HG03066 (cell line): ENCODE data around the gene HIVEP2.
"Not testable (repeated sequence)": the region's sequence is repeated elsewhere in the genome, so short reads cannot be mapped to it uniquely, and the experiment has no call there.

Source experiments
- ATAC-seq: cut with Tn5 transposase; IDR thresholded peaks from one replicate; pipeline ENCODE4 v1.9.1; 2021; ENCODE audit warnings: low read depth; ENCODE audit not compliant: unreplicated experiment

HIVEP2 gene, protein sequence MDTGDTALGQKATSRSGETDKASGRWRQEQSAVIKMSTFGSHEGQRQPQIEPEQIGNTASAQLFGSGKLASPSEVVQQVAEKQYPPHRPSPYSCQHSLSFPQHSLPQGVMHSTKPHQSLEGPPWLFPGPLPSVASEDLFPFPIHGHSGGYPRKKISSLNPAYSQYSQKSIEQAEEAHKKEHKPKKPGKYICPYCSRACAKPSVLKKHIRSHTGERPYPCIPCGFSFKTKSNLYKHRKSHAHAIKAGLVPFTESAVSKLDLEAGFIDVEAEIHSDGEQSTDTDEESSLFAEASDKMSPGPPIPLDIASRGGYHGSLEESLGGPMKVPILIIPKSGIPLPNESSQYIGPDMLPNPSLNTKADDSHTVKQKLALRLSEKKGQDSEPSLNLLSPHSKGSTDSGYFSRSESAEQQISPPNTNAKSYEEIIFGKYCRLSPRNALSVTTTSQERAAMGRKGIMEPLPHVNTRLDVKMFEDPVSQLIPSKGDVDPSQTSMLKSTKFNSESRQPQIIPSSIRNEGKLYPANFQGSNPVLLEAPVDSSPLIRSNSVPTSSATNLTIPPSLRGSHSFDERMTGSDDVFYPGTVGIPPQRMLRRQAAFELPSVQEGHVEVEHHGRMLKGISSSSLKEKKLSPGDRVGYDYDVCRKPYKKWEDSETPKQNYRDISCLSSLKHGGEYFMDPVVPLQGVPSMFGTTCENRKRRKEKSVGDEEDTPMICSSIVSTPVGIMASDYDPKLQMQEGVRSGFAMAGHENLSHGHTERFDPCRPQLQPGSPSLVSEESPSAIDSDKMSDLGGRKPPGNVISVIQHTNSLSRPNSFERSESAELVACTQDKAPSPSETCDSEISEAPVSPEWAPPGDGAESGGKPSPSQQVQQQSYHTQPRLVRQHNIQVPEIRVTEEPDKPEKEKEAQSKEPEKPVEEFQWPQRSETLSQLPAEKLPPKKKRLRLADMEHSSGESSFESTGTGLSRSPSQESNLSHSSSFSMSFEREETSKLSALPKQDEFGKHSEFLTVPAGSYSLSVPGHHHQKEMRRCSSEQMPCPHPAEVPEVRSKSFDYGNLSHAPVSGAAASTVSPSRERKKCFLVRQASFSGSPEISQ (N-terminal part only)

GRCh38 chr6:142945049-142945445, at the start of gene HIVEP2:
Gene HIVEP2 (minus strand): TSS chr6:142945176. CDS start chr6:142774738, 170,438 bp downstream.
- peak; percentile 24 for ATAC-seq

DNA sequence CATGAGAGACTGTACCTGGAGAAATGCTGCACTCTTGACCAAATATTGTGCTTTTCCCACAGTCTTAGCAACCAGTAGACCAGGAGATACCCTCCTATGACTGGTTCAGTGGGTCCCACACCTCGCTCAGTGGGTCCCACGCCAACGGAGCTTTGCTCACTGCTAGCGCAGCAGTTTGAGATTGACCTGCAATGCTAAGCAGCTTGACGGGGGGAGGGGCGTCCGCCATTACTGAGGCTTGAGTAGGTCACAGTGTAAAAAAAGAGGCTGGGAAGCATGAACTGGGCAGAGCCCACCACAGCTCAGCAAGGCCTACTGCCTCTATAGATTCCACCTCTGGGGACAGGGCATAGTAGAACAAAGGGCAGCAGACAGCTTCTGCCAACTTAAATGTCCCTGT, 49.0 kb upstream of the HIVEP2 start:
- no peak for ATAC-seq

DNA sequence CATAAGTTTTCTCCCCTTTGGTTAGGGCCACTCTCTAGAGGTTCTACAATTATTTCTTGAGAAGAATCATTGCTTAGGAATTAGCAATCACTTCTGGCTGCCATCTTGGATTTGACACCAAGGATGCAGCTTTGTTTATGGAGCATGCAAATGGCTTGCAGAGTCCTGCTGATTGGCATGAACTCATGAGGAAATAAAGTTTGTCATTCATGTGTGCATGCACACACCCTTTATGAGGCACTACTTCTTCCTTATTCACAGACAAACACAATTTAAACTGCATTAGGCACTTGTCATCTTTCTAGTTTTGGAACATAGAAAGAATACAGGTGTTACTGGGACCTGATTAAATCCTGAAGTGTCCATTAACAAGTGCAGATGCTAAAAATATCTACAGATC, 42.5 kb upstream of the HIVEP2 start:
- no peak for ATAC-seq

DNA sequence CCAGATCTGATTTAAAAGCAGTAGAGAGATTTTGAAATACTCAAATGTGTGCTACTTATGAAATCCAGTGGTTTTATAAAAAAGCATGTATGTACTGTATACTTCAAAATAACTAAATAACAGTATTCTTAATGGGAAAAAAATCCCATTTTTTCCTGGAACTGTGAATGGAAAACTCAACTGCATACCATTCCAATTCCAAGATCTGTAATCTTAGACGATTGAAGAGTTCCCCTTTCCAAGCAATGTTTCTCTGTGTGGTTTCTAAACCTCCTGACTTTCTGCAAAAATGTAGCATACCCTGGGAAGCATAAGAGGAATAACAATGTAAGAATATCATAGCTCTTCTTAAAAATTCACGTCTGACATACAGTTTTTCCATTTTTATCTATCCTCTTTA, 40.3 kb upstream of the HIVEP2 start:
- no peak for ATAC-seq

- ATAC-seq = no peak
Measured at GRCh38 chr6:142984386-142984785, 39.4 kb upstream of the HIVEP2 start.

DNA sequence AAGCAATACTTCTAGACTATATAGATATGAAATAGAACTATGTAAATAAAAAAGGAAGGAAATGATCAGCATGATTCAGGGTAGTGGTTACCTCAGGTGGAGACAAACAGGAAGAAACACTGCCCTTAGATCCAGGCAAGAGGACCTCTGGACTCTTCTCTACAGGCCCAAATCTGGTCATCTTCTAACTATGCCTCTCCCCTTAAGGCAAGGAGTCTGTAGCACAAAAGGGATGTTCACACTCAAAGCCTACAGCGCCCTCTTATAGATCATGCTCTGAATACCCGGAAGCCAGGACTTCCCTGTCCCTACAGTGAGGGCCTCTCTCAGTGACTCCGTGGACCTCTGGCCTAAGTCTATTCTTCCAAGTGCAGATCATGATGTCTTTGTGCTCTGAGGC, 30.4 kb upstream of the HIVEP2 start:
- ATAC-seq = no peak

- ATAC-seq = not testable (repeated sequence)
Measured at GRCh38 chr6:142970941-142971340, 26.0 kb upstream of the HIVEP2 start.

DNA sequence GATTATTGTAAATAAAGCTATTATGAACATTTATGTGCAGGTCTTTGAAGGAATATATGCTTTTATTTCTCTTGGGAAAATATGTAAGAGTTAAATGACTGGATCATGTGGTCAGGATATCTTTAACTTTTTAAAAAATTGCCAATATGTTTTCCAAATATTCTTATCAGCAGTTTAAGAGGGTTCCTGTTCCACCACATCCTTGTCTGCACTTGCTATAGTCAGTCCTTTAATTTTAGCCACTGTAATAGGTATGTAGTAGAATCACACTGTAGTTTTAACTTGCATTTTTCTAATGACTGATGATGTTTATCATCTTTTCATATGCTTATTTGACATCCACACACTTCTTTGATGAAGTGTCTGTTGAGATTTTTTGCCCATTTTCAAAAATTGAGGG, 23.6 kb upstream of the HIVEP2 start:
- no peak for ATAC-seq

DNA sequence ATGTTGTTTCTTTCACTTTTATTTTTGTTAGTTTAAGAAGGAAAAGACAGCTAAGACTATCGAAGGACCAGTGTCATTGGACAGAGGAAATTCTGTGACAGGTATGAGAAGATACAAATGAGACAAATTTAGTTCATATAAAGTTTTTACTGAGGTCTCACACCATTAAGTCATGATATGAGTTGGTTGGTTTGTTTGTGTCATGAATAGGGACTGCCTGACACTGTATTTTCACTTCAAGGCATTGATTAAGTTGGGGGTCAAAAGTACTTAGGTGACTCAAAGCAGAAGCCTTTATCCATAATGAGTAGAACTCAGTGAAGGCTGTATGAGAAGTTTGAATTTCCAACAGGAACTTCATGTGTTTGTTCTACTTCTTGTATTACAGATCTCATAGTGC, 21.3 kb upstream of the HIVEP2 start:
- no peak for ATAC-seq

- ATAC-seq = no peak
Measured at GRCh38 chr6:142965164-142965563, 20.2 kb upstream of the HIVEP2 start.

- no peak for ATAC-seq
Measured at GRCh38 chr6:142960098-142960497, 15.1 kb upstream of the HIVEP2 start.

GRCh38 chr6:142958343-142958742, 13.4 kb upstream of the HIVEP2 start:
- ATAC-seq = no peak

GRCh38 chr6:142956726-142957125, 11.8 kb upstream of the HIVEP2 start:
- no peak for ATAC-seq

DNA sequence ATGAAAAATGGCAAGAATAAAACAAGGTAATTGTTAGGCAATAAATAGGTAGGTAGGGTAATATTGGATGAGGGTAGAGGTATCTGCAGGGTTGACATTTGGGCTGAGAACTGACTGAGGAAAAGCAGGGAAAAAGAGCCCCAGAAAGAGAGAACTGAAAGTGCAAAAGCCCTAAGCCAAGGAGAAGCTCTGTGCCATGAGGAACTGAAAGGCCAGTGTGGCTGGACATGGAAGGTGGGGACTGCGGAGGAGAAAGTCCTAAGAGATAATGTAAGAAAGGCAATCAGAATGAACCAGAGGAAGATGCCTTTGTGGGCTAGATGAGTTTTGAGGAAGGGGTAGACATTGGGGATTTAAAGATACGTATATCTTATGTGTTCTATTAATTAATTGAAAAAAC, 9.9 kb upstream of the HIVEP2 start:
- ATAC-seq = no peak

DNA sequence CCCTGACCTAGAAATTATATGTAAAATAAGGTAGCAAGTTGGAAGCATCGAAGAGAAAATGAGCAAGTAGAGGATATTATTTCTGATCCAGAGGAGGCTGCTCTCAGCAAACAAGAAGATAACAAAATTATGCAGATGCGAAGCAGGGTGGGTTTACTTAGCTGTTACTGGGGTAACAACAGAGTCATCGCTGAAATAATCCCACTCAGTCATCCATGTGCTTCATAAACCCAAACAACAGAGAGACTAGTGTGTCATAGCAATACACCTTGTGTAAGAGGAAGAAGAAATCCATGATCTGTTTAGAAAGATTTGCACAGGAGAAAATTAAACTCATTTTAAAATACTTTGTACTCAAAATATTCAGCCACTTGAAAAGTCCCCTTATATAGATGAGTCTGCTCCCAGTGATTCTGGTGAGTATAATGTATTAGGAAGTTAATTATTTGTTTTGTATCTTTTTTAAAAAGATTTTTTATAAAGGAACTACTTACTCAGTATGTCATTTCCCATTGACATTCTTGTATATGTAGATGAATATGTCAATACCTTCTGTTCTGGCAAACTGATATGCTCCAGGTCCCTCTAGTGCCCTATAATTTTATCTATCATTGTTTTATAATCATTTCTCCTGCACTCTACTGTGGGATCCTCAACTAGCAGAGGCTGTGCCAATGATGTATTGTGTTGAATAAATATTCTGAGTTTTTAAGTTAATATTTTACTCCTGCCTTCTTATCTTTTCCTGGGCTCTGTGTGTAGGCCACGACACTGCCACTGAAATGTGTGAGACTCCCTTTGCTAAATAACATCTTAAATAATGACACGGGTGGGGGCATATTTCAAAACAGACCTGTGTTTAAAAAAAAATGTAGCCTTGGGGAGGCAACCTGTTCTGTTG, 8.6 kb upstream of the HIVEP2 start:
- no peak for ATAC-seq

DNA sequence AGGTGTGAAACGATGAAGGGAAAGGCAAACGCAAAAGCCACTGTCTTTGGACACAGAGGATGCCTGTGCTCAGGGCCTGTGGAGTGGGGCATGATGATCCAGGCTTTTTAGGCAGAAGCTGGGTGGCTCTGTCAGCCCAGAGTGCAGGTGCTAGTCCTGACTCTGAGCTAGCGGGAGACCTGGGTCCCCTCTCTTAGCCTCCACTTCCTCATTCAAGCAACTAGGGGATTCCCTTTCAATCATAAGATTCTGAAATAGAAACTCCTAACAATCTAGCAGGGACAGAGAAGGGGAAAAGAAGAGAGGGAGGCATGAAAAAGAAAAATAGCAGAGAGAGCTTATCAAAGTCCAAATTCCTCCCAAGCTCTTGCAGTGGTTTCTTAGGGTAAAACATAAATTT, 7.6 kb upstream of the HIVEP2 start:
- ATAC-seq = peak; percentile 72

GRCh38 chr6:142950291-142950690, 5.3 kb upstream of the HIVEP2 start:
- ATAC-seq = no peak

DNA sequence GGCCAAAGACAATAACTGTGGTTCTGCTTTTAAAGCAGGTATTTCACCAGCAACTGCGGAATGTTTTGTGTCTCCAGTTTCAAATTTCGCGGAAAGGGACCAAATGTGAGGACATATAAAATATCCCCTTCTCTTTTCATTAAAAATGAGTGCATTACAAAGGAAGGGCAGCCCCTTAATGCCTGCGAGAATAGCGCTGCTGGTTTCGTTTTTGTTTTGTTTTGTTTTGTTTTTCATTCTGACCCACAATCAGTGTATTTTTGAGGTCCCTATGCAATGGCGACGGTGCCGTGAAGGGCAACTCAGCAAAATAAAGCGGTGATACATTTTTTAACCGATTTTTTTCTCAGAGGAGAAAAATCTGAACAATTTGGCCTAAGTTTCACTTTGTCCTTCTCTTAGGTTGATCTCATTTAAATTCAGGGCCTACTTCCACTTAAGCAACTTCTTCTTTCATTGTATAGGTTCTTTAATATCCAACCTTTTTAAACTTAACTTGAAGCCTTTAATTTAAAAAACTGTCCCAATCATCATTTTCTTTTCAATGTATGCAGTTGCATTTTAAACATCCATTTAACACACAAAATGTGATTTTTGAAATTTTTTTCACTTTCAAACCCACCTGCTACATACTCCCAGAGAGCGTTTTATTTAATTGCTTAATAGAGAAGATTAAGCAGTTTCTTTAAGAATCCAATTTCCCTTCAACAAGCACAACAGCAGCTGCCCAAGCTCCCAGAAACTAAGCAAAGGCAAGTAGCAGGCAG, 2.9 kb upstream of the HIVEP2 start:
- ATAC-seq = peak; percentile 22

DNA sequence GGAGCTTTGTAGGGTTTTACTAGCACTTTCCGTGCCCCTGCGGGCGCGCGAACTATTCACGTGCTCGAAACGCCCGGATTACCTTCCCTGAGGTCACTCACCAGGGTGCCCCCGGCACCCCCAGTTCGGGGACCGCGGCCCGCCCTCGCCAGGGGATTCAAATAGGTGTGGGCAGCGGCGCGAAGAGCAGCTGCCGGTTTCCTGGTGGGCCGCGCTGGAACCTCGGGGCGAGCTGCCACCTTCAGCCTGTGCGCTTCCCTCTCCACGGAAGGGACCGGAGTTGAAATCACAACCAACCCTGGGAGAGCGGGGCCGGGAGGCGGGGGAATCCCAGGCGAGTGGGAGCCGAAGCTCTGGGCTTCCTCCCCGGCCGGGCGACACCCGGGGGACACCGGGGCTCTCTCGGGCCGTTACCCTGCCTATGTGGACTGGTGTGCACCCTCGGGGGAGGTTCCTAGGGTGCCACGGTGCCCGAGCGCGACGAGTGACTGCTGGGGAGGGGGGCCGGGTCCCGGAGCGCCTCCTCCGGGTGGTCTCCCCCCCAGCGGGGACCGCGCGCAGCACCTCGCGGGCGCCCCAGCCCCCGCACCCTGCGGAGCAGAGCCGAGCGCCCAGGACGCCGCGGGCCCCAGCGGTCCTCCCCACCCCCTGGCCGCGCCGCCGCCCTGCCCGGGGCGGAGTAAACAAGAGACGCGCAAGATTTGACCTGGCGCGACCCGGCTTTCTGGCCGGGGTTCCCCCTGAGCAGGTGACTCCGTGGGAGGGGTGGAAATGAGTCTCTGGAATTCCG, 2.1 kb upstream of the HIVEP2 start:
- ATAC-seq = peak; percentile 44
